H7 (cell line): ENCODE data around the gene DGKG. TPM values are rescaled to one million over a fixed set of nuclear protein-coding genes. Genes with fewer than 3 reads are reported as not detected.

ENCODE experiments used
- DNase-seq: peaks from one replicate; pipeline ENCODE4 v3.0.0; 2012
- H3K27me3 ChIP-seq: 2 replicates; pipeline ENCODE4 v1.6.0; 2011; ENCODE audit warnings: mild to moderate bottlenecking, low read length; ENCODE audit not compliant: control insufficient read depth, insufficient read depth
- H3K36me3 ChIP-seq: replicated peaks from 2 replicates; pipeline ENCODE4 v1.5.1; 2011; ENCODE audit warnings: low read length; ENCODE audit not compliant: control insufficient read depth, insufficient read depth
- H3K4me3 ChIP-seq: 2 replicates; pipeline ENCODE4 v1.5.1; 2011; ENCODE audit warnings: low read depth, mild to moderate bottlenecking, control low read depth, low read length, moderate library complexity; ENCODE audit not compliant: insufficient read depth
- total RNA-seq: library from RNA; depleted of rRNA; stranded (reverse); fragments of >200 nt; shearing (Covaris generic); gene quantifications from 2 replicates; pipeline ENCODE4 v1.2.3, GENCODE V29; 2014

DGKG gene
- total RNA-seq, 1 experiment from 2014 or later = 0.52 TPM

GRCh38 chr3:186316666-186317260 lies 45.3 kb downstream of the DGKG start:
- Histone ChIP-seq H3K27me3 (no peaks in the 10 kb centered on the region), H3K36me3 (no peaks in the 10 kb centered on the region), H3K4me3 (no peak overlapping the region)
- no peak for DNase-seq

- H3K4me3 ChIP-seq = no peak overlapping the region
- no peak for DNase-seq
- H3K36me3 ChIP-seq = no peaks in the 10 kb centered on the region
- no peaks in the 10 kb centered on the region for H3K27me3 ChIP-seq
These were observed 46.3 kb downstream of the DGKG start for GRCh38 chr3:186315581-186316354.

- Histone ChIP-seq H3K4me3 (no peak overlapping the region), H3K27me3 (no peaks in the 10 kb centered on the region), H3K36me3 (no peaks in the 10 kb centered on the region)
- DNase-seq = no peak
These were observed 47.1 kb downstream of the DGKG start for GRCh38 chr3:186314896-186315295.

GRCh38 chr3:186311441-186311840 lies 50.6 kb downstream of the DGKG start:
- no peak overlapping the region for H3K4me3 ChIP-seq
- DNase-seq = no peak
- H3K27me3 ChIP-seq = no peaks in the 10 kb centered on the region; the same call in 1 of the 2 replicates
- no peaks in the 10 kb centered on the region for H3K36me3 ChIP-seq

GRCh38 chr3:186308549-186308948 lies 53.5 kb downstream of the DGKG start:
- no peak overlapping the region for H3K4me3 ChIP-seq
- no peaks in the 10 kb centered on the region for H3K36me3 ChIP-seq
- DNase-seq = no peak
- H3K27me3 ChIP-seq = no peaks in the 10 kb centered on the region; the same call in 1 of the 2 replicates

- Histone ChIP-seq H3K4me3 (no peak overlapping the region), H3K36me3 (no peaks in the 10 kb centered on the region), H3K27me3 (no peaks in the 10 kb centered on the region; the same call in 1 of the 2 replicates)
- DNase-seq = no peak
These were observed 54.3 kb downstream of the DGKG start for GRCh38 chr3:186307594-186308221.

GRCh38 chr3:186305286-186305685 lies 56.7 kb downstream of the DGKG start:
- no peak for DNase-seq
- Histone ChIP-seq H3K27me3 (no peaks in the 10 kb centered on the region; the same call in 1 of the 2 replicates), H3K4me3 (no peak overlapping the region), H3K36me3 (no peaks in the 10 kb centered on the region)

GRCh38 chr3:186303965-186304364 lies 58.1 kb downstream of the DGKG start:
- Histone ChIP-seq H3K27me3 (no peaks in the 10 kb centered on the region; the same call in 1 of the 2 replicates), H3K4me3 (no peak overlapping the region), H3K36me3 (no peaks in the 10 kb centered on the region)
- peak; percentile 62 for DNase-seq

GRCh38 chr3:186299327-186299726 lies 62.7 kb downstream of the DGKG start:
- Histone ChIP-seq H3K4me3 (no peak overlapping the region), H3K27me3 (no peaks in the 10 kb centered on the region), H3K36me3 (no peaks in the 10 kb centered on the region)
- DNase-seq = no peak

GRCh38 chr3:186298876-186299275 lies 63.2 kb downstream of the DGKG start:
- H3K27me3 ChIP-seq = no peaks in the 10 kb centered on the region
- H3K4me3 ChIP-seq = no peak overlapping the region
- no peak for DNase-seq
- no peaks in the 10 kb centered on the region for H3K36me3 ChIP-seq

- Histone ChIP-seq H3K4me3 (no peak overlapping the region), H3K27me3 (no peaks in the 10 kb centered on the region), H3K36me3 (no peaks in the 10 kb centered on the region)
- DNase-seq = no peak
These were observed 71.2 kb downstream of the DGKG start for GRCh38 chr3:186290796-186291195.

GRCh38 chr3:186287711-186288110 lies 74.3 kb downstream of the DGKG start:
- H3K36me3 ChIP-seq = no peaks in the 10 kb centered on the region
- no peak for DNase-seq

GRCh38 chr3:186286114-186286513 lies 75.9 kb downstream of the DGKG start:
- Histone ChIP-seq H3K27me3 (no peaks in the 10 kb centered on the region), H3K36me3 (no peaks in the 10 kb centered on the region), H3K4me3 (no peak overlapping the region)
- DNase-seq = no peak

More at GRCh38 chr3:186287711-186288110, 74.3 kb downstream of the DGKG start:
- H3K4me3 ChIP-seq = no peak overlapping the region
- H3K27me3 ChIP-seq = no peaks in the 10 kb centered on the region

- H3K4me3 ChIP-seq = no peak overlapping the region
- no peak for DNase-seq
- no peaks in the 10 kb centered on the region for H3K27me3 ChIP-seq
- no peaks in the 10 kb centered on the region for H3K36me3 ChIP-seq
These were observed 77.4 kb downstream of the DGKG start for GRCh38 chr3:186284661-186285060.

- no peak for DNase-seq
- no peaks in the 10 kb centered on the region for H3K27me3 ChIP-seq
- H3K36me3 ChIP-seq = no peaks in the 10 kb centered on the region
- H3K4me3 ChIP-seq = no peak overlapping the region
These were observed 77.7 kb downstream of the DGKG start for GRCh38 chr3:186284349-186284652.
